HepG2 (cell line): ENCODE measurements around the gene SULT2B1. TPM values are rescaled to one million over a fixed set of nuclear protein-coding genes. Genes with fewer than 3 reads are reported as not detected.

Experiments used
- ATAC-seq: fragments of 200-7000 bp; cut with Tn5 transposase; 3 replicates; pipeline ENCODE4 v1.9.1; 2020; ENCODE audit warnings: mild to moderate bottlenecking, moderate library complexity
- BruUV-seq: library from RNA; stranded (reverse); fragments of 400-500 nt; replicated peaks from 2 replicates; lab custom pipeline; 2021; lab: Mats Ljungman, UMichigan
- CTCF ChIA-PET: fragments of 300-600 bp; formaldehyde crosslinking; extraction: SDS; loops from one replicate; lab custom pipeline; 2021; ENCODE audit warnings: low total read pairs, inconsistent platforms, low intra/inter-chr PET ratio; lab: Yijun Ruan, JAX
- POLR2A ChIA-PET: fragments of 350-600 bp; sonication (Branson Sonifier 250); formaldehyde crosslinking; loops from one replicate; lab custom pipeline; 2020; ENCODE audit warnings: antibody characterized with exemption, inconsistent platforms; lab: Yijun Ruan, JAX
- DNase-seq: peaks from one replicate; pipeline ENCODE4 v3.0.0-alpha.2; 2015; ENCODE audit warnings: low spot score
- FAIRE-seq: peaks from 3 replicates; lab custom pipeline; 2011; peaks lifted over from hg19 to GRCh38; lab: Jason Lieb, UNC
- H2AFZ ChIP-seq: one replicate; pipeline ENCODE4 v1.6.1; 2011; ENCODE audit warnings: low read length, inconsistent platforms
- H3K27ac ChIP-seq: fragments of 300-600 bp; 3 replicates; pipeline ENCODE4 v1.8.0; 2011; ENCODE audit warnings: mixed run types, mild to moderate bottlenecking, mixed read lengths, low read length, inconsistent platforms; ENCODE audit not compliant: insufficient read depth; ENCODE audit errors: extremely low read length
- H3K27me3 ChIP-seq, 2 experiments: fragments of 200-600 bp in 1 of 2; 2 replicates in 1 of 2; 3 replicates in 1 of 2; pipeline versions ENCODE4 v1.6.0 to v1.8.0; 2011; ENCODE audit warnings: low read length in 2 of 2, mild to moderate bottlenecking in 2 of 2, moderate library complexity in 2 of 2, inconsistent platforms in 1 of 2; ENCODE audit not compliant: insufficient read depth in 2 of 2, control insufficient read depth in 1 of 2
- H3K36me3 ChIP-seq, 2 experiments: fragments of 200-600 bp in 1 of 2; replicated peaks in 1 of 2; 2 replicates in 1 of 2; 3 replicates in 1 of 2; pipeline versions ENCODE4 v1.5.1 to v1.8.0; 2011; ENCODE audit warnings: low read length in 2 of 2, inconsistent platforms in 1 of 2; ENCODE audit not compliant: insufficient read depth in 2 of 2, control insufficient read depth in 1 of 2
- H3K4me1 ChIP-seq: 2 replicates; pipeline ENCODE4 v1.5.1; 2012; ENCODE audit warnings: low read length, inconsistent platforms; ENCODE audit not compliant: insufficient read depth
- H3K4me2 ChIP-seq: 2 replicates; pipeline ENCODE4 v1.6.0; 2011; ENCODE audit warnings: low read depth, low read length, inconsistent platforms
- H3K4me3 ChIP-seq, 3 experiments: fragments of 200-600 bp in 1 of 3; sonication (generic), shearing (Covaris generic) in 1 of 3; replicated peaks in 1 of 3; 2 replicates each; pipeline ENCODE4 v1.5.1; 2011 to 2016; ENCODE audit warnings: low read length in 3 of 3, inconsistent platforms in 2 of 3, low read depth in 2 of 3, mild to moderate bottlenecking in 2 of 3, control low read depth in 1 of 3, mixed read lengths in 1 of 3; ENCODE audit not compliant: insufficient read depth in 1 of 3
- H3K79me2 ChIP-seq: one replicate; pipeline ENCODE4 v1.6.1; 2011; ENCODE audit warnings: low read length, inconsistent platforms; ENCODE audit not compliant: insufficient read depth
- H3K9ac ChIP-seq: 2 replicates; pipeline ENCODE4 v1.6.0; 2011; ENCODE audit warnings: mild to moderate bottlenecking, low read depth, low read length, inconsistent platforms; ENCODE audit not compliant: insufficient read depth
- H3K9me3 ChIP-seq: 2 replicates; pipeline ENCODE4 v1.5.1; 2012; ENCODE audit warnings: mild to moderate bottlenecking, low read length
- H4K20me1 ChIP-seq: 2 replicates; pipeline ENCODE4 v1.6.0; 2011; ENCODE audit warnings: inconsistent platforms, mild to moderate bottlenecking, low read length, moderate library complexity; ENCODE audit not compliant: insufficient read depth
- ETV5 ChIP-seq: IDR thresholded peaks from 2 replicates; pipeline ENCODE4 v1.6.1; 2018; ENCODE audit warnings: missing biosample characterization, missing genetic modification reagents, inconsistent platforms, borderline replicate concordance
- FOSL2 ChIP-seq: sonication (generic); formaldehyde crosslinking; IDR thresholded peaks from 2 replicates; pipeline ENCODE4 v1.4.0; 2020; ENCODE audit warnings: missing genetic modification reagents
- GATAD2A ChIP-seq: IDR thresholded peaks from 2 replicates; pipeline ENCODE4 v1.6.1; 2016
- PCBP1 ChIP-seq: fragments of 200-400 bp; formaldehyde crosslinking; IDR thresholded peaks from 2 replicates; pipeline ENCODE4 v1.6.1; 2017; ENCODE audit warnings: mild to moderate bottlenecking, low read depth, low read length, borderline replicate concordance
- RXRB ChIP-seq: IDR thresholded peaks from 2 replicates; pipeline ENCODE4 v1.6.1; 2016; ENCODE audit warnings: borderline replicate concordance, missing genetic modification reagents, missing compliant biosample characterization
- SOX13 ChIP-seq, 3 experiments: fragments of 450-650 bp in 1 of 3; sonication (generic) in 1 of 3; formaldehyde crosslinking in 1 of 3; IDR thresholded peaks in 2 of 3; conservative IDR thresholded peaks in 1 of 3; 2 replicates each; pipeline versions ENCODE4 v1.5.0 to v1.6.1; 2016 to 2020; ENCODE audit warnings: antibody characterized with exemption in 1 of 3, mild to moderate bottlenecking in 1 of 3, missing compliant biosample characterization in 1 of 3, missing genetic modification reagents in 1 of 3, moderate library complexity in 1 of 3
- SOX5 ChIP-seq: IDR thresholded peaks from 2 replicates; pipeline ENCODE4 v1.6.1; 2016; ENCODE audit warnings: borderline replicate concordance
- SOX6 ChIP-seq, 2 experiments: fragments of 450-650 bp in 1 of 2; sonication (generic) in 1 of 2; formaldehyde crosslinking in 1 of 2; IDR thresholded peaks; 2 replicates each; pipeline versions ENCODE4 v1.4.0 to v1.6.1; 2017 to 2020; ENCODE audit warnings: antibody characterized with exemption in 1 of 2, mild to moderate bottlenecking in 1 of 2, missing genetic modification reagents in 1 of 2
- SSRP1 ChIP-seq: IDR thresholded peaks from 2 replicates; pipeline ENCODE4 v1.6.1; 2016; ENCODE audit warnings: control low read depth
- ZNF598 ChIP-seq: sonication (generic); formaldehyde crosslinking; IDR thresholded peaks from 2 replicates; pipeline ENCODE4 v1.5.1; 2020; ENCODE audit warnings: mild to moderate bottlenecking, missing genetic modification reagents, borderline replicate concordance
- ZNF780A ChIP-seq: sonication (generic); formaldehyde crosslinking; IDR thresholded peaks from 2 replicates; pipeline ENCODE4 v1.8.0; 2022; ENCODE audit warnings: mild to moderate bottlenecking, missing genetic modification reagents, moderate library complexity
- WGBS: methylation state at CpG from one replicate; pipeline ENCODE4 v1.1.6; 2017; ENCODE audit warnings: low lambda C conversion rate; 5-methylcytosine and 5-hydroxymethylcytosine counted together
- in situ Hi-C: cut with HindIII; loops from 2 replicates; pipeline ENCODE4 v1.10.0; 2017; ENCODE audit warnings: low pct_unique_long_range_greater_than_20kb; ENCODE audit not compliant: extremely low pct_ligation_motif_present
- intact Hi-C: fragments of 100-400 bp; cut with micrococcal nuclease; formaldehyde crosslinking; loops from one replicate; pipeline ENCODE4 v1.10.0; 2022; ENCODE audit not compliant: unreplicated experiment
- polyA plus RNA-seq, 8 experiments: library from polyadenylated mRNA; depleted of rRNA in 3 of 8; stranded (reverse) in 7 of 8; unstranded in 1 of 8; fragments of >200 nt; fragmentation: Illumina TruSeq in 4 of 8; extraction: Trizol in 4 of 8; gene quantifications; 2 replicates each; pipeline versions ENCODE4 v1.2.1 to v1.2.3, GENCODE V29; 2011 to 2016; ENCODE audit warnings: low read depth in 4 of 8, missing spikeins in 1 of 8, mixed read lengths in 1 of 8; ENCODE audit not compliant: insufficient read depth in 1 of 8
- total RNA-seq, 5 experiments: library from RNA; depleted of rRNA; stranded (reverse); fragments of >200 nt; fragmentation: Illumina TruSeq; extraction: Trizol; gene quantifications; 2 replicates each; pipeline ENCODE4 v1.2.3, GENCODE V29; 2016; ENCODE audit warnings: low read depth in 1 of 5

Gene SULT2B1
- total and polyA plus RNA-seq, 2 of the 13 experiments (the other 11 are each of a cell fraction or from before 2014, with no cell fraction given): 0.13 TPM; not detected in 1

DNA sequence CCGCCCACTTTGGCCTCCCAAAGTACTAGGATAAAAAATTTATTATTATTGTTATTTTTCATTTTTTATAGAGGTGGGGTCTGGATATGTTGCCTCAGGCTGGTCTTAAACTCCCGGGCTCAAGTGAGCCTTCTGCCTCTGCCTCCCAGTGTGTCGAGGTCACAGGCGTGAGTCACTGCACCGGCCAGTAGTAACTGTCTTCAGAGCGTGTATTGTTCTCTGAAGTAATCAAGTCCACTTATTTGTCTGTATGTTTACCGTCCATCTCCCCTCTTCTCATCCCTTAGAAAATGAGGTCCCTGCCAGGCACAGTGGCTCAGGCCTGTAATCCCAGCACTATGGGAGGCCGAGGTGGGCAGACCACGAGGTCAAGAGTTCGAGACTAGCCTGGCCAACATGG lies 18.2 kb upstream of the SULT2B1 start:
- Histone ChIP-seq H3K36me3 (no peaks in the 10 kb centered on the region), H3K4me1 (no peaks in the 10 kb centered on the region), H3K79me2 (no peaks in the 10 kb centered on the region), H3K9me3 (peaks cover 4% of the 10 kb centered on the region; the same call in 1 of the 2 replicates), H3K27ac (no peak overlapping the region), H2AFZ (no peak overlapping the region), H3K27me3 (0 out of 5 replicates have a peak, but pooled peaks cover 0 to 5% of the 10 kb centered on the region in 2 experiments), H3K9ac (no peak overlapping the region), H3K4me3 (no peak overlapping the region), H3K4me2 (no peak overlapping the region), H4K20me1 (no peaks in the 10 kb centered on the region)
- ChIA-PET POLR2A (no interaction called here), CTCF (no interaction called here)
- DNase-seq (peak; percentile 44), ATAC-seq (peak; percentile 31; the same call in 1 of the 3 replicates), FAIRE-seq (no peak)
- intact Hi-C loops: no loop called here
- no TSS peak for BruUV-seq
- in situ Hi-C loops: no loop called here
- 8% methylated on average over 10 of the region's 10 CpGs for WGBS
- peak; percentile 72; the same call in 1 of the 2 replicates for TF ChIP-seq SOX5 (CRISPR knock-in tag)
- TF ChIP-seq SOX13 (IDR thresholded peaks at IDR 0.05): no peak
- TF ChIP-seq SOX13 (CRISPR knock-in tag; conservative IDR thresholded peaks at IDR 0.05 in 1 of 2, IDR thresholded peaks at IDR 0.05 in 1 of 2): peak in 1 of 2 experiments; percentile 48; a peak in 1 of 4 replicates
- TF ChIP-seq RXRB: 0 out of 2 replicates have a peak, but pooled peaks have one; percentile 9
- TF ChIP-seq ZNF598 (CRISPR knock-in tag): no peak
- peak; percentile 33; the same call in 1 of the 2 replicates for TF ChIP-seq GATAD2A (CRISPR knock-in tag)
- TF ChIP-seq ETV5 (CRISPR knock-in tag): no peak
- TF ChIP-seq PCBP1: no peak
- TF ChIP-seq SSRP1 (CRISPR knock-in tag): no peak
- TF ChIP-seq SOX6 (IDR thresholded peaks at IDR 0.05): no peak
- peak; percentile 36; the same call in 1 of the 2 replicates for TF ChIP-seq SOX6 (CRISPR knock-in tag; IDR thresholded peaks at IDR 0.05)
- TF ChIP-seq ZNF780A: no peak
- TF ChIP-seq FOSL2 (CRISPR knock-in tag): peak; percentile 78
